Lower leg skin (tissue), 4 donors: Measurements from ENCODE around the gene ITPKB. TPM values are rescaled to one million over a fixed set of nuclear protein-coding genes. Genes with fewer than 3 reads are reported as not detected.

Experiments used
- DNase-seq, 2 donors: peaks; one replicate each; pipeline ENCODE4 v3.0.0-alpha.2; 2019; ENCODE audit warnings: low spot score in 2 of 2
- H3K4me3 ChIP-seq: fragments of 200-600 bp; sonication (generic); 2 replicates; pipeline ENCODE4 v1.5.1; 2017; ENCODE audit warnings: mild to moderate bottlenecking, low read depth; ENCODE audit not compliant: poor library complexity, severe bottlenecking
- CTCF ChIP-seq, 3 donors: fragments of 450-650 bp; IDR thresholded peaks; one replicate each; pipeline ENCODE4 v1.5.1; 2016; ENCODE audit warnings: antibody characterized with exemption in 3 of 3, mild to moderate bottlenecking in 3 of 3, moderate library complexity in 2 of 3
- POLR2A ChIP-seq, 2 donors: fragments of 450-650 bp; IDR thresholded peaks; one replicate each; pipeline ENCODE4 v1.6.1; 2016 to 2017; ENCODE audit warnings: antibody characterized with exemption in 2 of 2, mild to moderate bottlenecking in 1 of 2, moderate library complexity in 1 of 2
- WGBS, 2 donors: methylation state at CpG; one replicate each; pipeline ENCODE4 v1.1.5; 2018; 5-methylcytosine and 5-hydroxymethylcytosine counted together
- intact Hi-C: fragments of 100-400 bp; cut with DNase I; formaldehyde crosslinking; loops from one replicate; pipeline ENCODE4 v1.15.0; 2023; ENCODE audit warnings: low total_unique reads
- total RNA-seq, 4 donors: library from RNA; depleted of rRNA; stranded (reverse); fragments of >200 nt; gene quantifications; one replicate each; pipeline ENCODE4 v1.1.0, GENCODE V29; 2016

ITPKB gene
- total RNA-seq, 4 donors from 2014 or later = 39.3 to 57.2 (median 44.1) TPM

GRCh38 chr1:226695335-226695900, 43.7 kb downstream of the ITPKB start:
- no peak overlapping the region for H3K4me3 ChIP-seq
- intact Hi-C loops = no loop called here
- 68 to 85% methylated on average over 7 of the region's 7 CpGs for WGBS, 2 donors
- no peak for TF ChIP-seq POLR2A (IDR thresholded peaks at IDR 0.05)
- no peak for TF ChIP-seq CTCF (IDR thresholded peaks at IDR 0.05)
- peak in 1 of 2 donors; percentile 78 for DNase-seq

- H3K4me3 ChIP-seq = no peak overlapping the region
- no peak for DNase-seq
- intact Hi-C loops = no loop called here
- WGBS, 2 donors = 71 to 72% methylated on average over 3 of the region's 3 CpGs
- TF ChIP-seq CTCF (IDR thresholded peaks at IDR 0.05) = no peak
- TF ChIP-seq POLR2A (IDR thresholded peaks at IDR 0.05) = no peak
Observed at GRCh38 chr1:226692823-226693222, 46.3 kb downstream of the ITPKB start.

- intact Hi-C loops = no loop called here
- no peak overlapping the region for H3K4me3 ChIP-seq
- 77 to 82% methylated on average over 4 of the region's 4 CpGs for WGBS, 2 donors
- no peak for DNase-seq
- no peak for TF ChIP-seq CTCF (IDR thresholded peaks at IDR 0.05)
- TF ChIP-seq POLR2A (IDR thresholded peaks at IDR 0.05) = no peak
Observed at GRCh38 chr1:226692051-226692792, 46.9 kb downstream of the ITPKB start.

GRCh38 chr1:226691247-226691646, 47.8 kb downstream of the ITPKB start:
- TF ChIP-seq CTCF (IDR thresholded peaks at IDR 0.05) (no peak), POLR2A (IDR thresholded peaks at IDR 0.05) (no peak)
- intact Hi-C loops = no loop called here
- no peak overlapping the region for H3K4me3 ChIP-seq
- 32 to 36% methylated on average over 4 of the region's 4 CpGs for WGBS, 2 donors
- DNase-seq = peak in 1 of 2 donors; percentile 86

- H3K4me3 ChIP-seq = no peak overlapping the region
- TF ChIP-seq POLR2A (IDR thresholded peaks at IDR 0.05) (no peak), CTCF (IDR thresholded peaks at IDR 0.05) (no peak)
- intact Hi-C loops = no loop called here
- 35 to 41% methylated on average over 8 of the region's 8 CpGs for WGBS, 2 donors
- peak; percentile 78 to 88 for DNase-seq
Observed at GRCh38 chr1:226690460-226690982, 48.6 kb downstream of the ITPKB start.
